H9 (cell line): ENCODE results near the gene FEN1. TPM values are rescaled to one million over a fixed set of nuclear protein-coding genes. Genes with fewer than 3 reads are reported as not detected.

ENCODE experiments used
- DNase-seq: peaks from one replicate; pipeline ENCODE4 v3.0.0-alpha.2; 2017
- H2AFZ ChIP-seq: one replicate; pipeline ENCODE4 v1.6.1; 2013; ENCODE audit warnings: mild to moderate bottlenecking, low read length, control low read depth, moderate library complexity
- H2AK5ac ChIP-seq: 2 replicates; pipeline ENCODE4 v1.6.1; 2013; ENCODE audit warnings: low read length, control low read depth, mixed read lengths; ENCODE audit not compliant: insufficient read length
- H2BK120ac ChIP-seq: one replicate; pipeline ENCODE4 v1.6.1; 2013; ENCODE audit warnings: low read depth, mild to moderate bottlenecking, low read length, control low read depth, inconsistent platforms; ENCODE audit not compliant: poor library complexity, severe bottlenecking
- H2BK12ac ChIP-seq: 2 replicates; pipeline ENCODE4 v1.6.1; 2013; ENCODE audit warnings: low read length, control low read depth, mixed read lengths, low read depth; ENCODE audit not compliant: insufficient read length
- H2BK15ac ChIP-seq: 2 replicates; pipeline ENCODE4 v1.6.1; 2013; ENCODE audit warnings: low read depth, low read length, control low read depth
- H2BK20ac ChIP-seq: one replicate; pipeline ENCODE4 v1.6.1; 2013; ENCODE audit warnings: low read depth, mild to moderate bottlenecking, low read length, control low read depth, inconsistent platforms; ENCODE audit not compliant: poor library complexity, severe bottlenecking
- H2BK5ac ChIP-seq: 2 replicates; pipeline ENCODE4 v1.6.1; 2013; ENCODE audit warnings: low read length, control low read depth, mixed read lengths; ENCODE audit not compliant: insufficient read length
- H3K14ac ChIP-seq: 2 replicates; pipeline ENCODE4 v1.6.1; 2013; ENCODE audit warnings: low read length, control low read depth; ENCODE audit not compliant: insufficient read depth
- H3K18ac ChIP-seq: 2 replicates; pipeline ENCODE4 v1.6.1; 2013; ENCODE audit warnings: low read depth, mild to moderate bottlenecking, mixed read lengths, low read length, control low read depth; ENCODE audit not compliant: insufficient read length
- H3K23ac ChIP-seq: 2 replicates; pipeline ENCODE4 v1.6.1; 2013; ENCODE audit warnings: low read length, control low read depth, mixed read lengths, low read depth; ENCODE audit not compliant: insufficient read length
- H3K23me2 ChIP-seq: 2 replicates; pipeline ENCODE4 v1.6.1; 2013; ENCODE audit warnings: low read depth, mild to moderate bottlenecking, mixed read lengths, low read length, control low read depth; ENCODE audit not compliant: insufficient read length, poor library complexity, severe bottlenecking
- H3K27ac ChIP-seq: 2 replicates; pipeline ENCODE4 v1.5.1; 2013; ENCODE audit warnings: low read length, control low read depth, mixed read lengths, low read depth; ENCODE audit not compliant: insufficient read length
- H3K27me3 ChIP-seq: 2 replicates; pipeline ENCODE4 v1.6.1; 2013; ENCODE audit warnings: low read length, control low read depth, inconsistent platforms; ENCODE audit not compliant: insufficient read depth
- H3K4ac ChIP-seq: 2 replicates; pipeline ENCODE4 v1.6.1; 2013; ENCODE audit warnings: low read depth, mild to moderate bottlenecking, control low read depth, inconsistent platforms, low read length, moderate library complexity
- H3K4me1 ChIP-seq: 2 replicates; pipeline ENCODE4 v1.6.1; 2013; ENCODE audit warnings: low read length, control low read depth, inconsistent platforms; ENCODE audit not compliant: insufficient read depth
- H3K4me2 ChIP-seq: 2 replicates; pipeline ENCODE4 v1.6.1; 2013; ENCODE audit warnings: low read length, control low read depth, mixed read lengths; ENCODE audit not compliant: insufficient read length, insufficient read depth
- H3K56ac ChIP-seq: 2 replicates; pipeline ENCODE4 v1.6.1; 2013; ENCODE audit warnings: low read depth, mild to moderate bottlenecking, mixed read lengths, low read length, control low read depth; ENCODE audit not compliant: insufficient read length
- H3K79me1 ChIP-seq: 2 replicates; pipeline ENCODE4 v1.6.1; 2013; ENCODE audit warnings: low read depth, mild to moderate bottlenecking, moderate library complexity, low read length, control low read depth, inconsistent platforms; ENCODE audit not compliant: insufficient read depth, poor library complexity, severe bottlenecking
- H3K79me2 ChIP-seq: 2 replicates; pipeline ENCODE4 v1.6.1; 2013; ENCODE audit warnings: low read length, control low read depth, inconsistent platforms; ENCODE audit not compliant: insufficient read depth
- H3K9ac ChIP-seq: 2 replicates; pipeline ENCODE4 v1.6.1; 2013; ENCODE audit warnings: low read length, control low read depth, mixed read lengths; ENCODE audit not compliant: insufficient read length; ENCODE audit errors: extremely low read depth
- H3K9me3 ChIP-seq: one replicate; pipeline ENCODE4 v1.6.1; 2013; ENCODE audit warnings: low read depth, low read length, inconsistent platforms; ENCODE audit not compliant: control insufficient read depth
- H3T11ph ChIP-seq: one replicate; pipeline ENCODE4 v1.6.1; 2013; ENCODE audit warnings: mild to moderate bottlenecking, low read length, control low read depth, inconsistent platforms
- H4K20me1 ChIP-seq: one replicate; pipeline ENCODE4 v1.6.1; 2013; ENCODE audit not compliant: control insufficient read depth, insufficient read length, insufficient read depth
- H4K5ac ChIP-seq: 2 replicates; pipeline ENCODE4 v1.6.1; 2013; ENCODE audit warnings: low read depth, mild to moderate bottlenecking, mixed read lengths, low read length, control low read depth; ENCODE audit not compliant: insufficient read length
- H4K8ac ChIP-seq: replicated peaks from 2 replicates; pipeline ENCODE4 v1.6.1; 2013; ENCODE audit warnings: low read length, control low read depth, mixed read lengths, low read depth; ENCODE audit not compliant: insufficient read length
- H4K91ac ChIP-seq: 2 replicates; pipeline ENCODE4 v1.6.1; 2013; ENCODE audit warnings: low read depth, mild to moderate bottlenecking, moderate library complexity, mixed read lengths, low read length, control low read depth; ENCODE audit not compliant: insufficient read length
- H3K27ac Mint-ChIP-seq, 3 experiments: 2 replicates in 2 of 3; 3 replicates in 1 of 3; pipeline ENCODE4 v1.8.0; 2020 to 2021; ENCODE audit warnings: mixed read lengths in 3 of 3, mild to moderate bottlenecking in 1 of 3, moderate library complexity in 1 of 3
- H3K27me3 Mint-ChIP-seq: 2 replicates; pipeline ENCODE4 v1.8.0; 2021; ENCODE audit warnings: low read depth, mild to moderate bottlenecking, moderate library complexity, mixed read lengths
- H3K36me3 Mint-ChIP-seq, 3 experiments: 2 replicates in 2 of 3; 3 replicates in 1 of 3; pipeline ENCODE4 v1.8.0; 2020 to 2021; ENCODE audit warnings: low read depth in 3 of 3, mixed read lengths in 3 of 3; ENCODE audit not compliant: insufficient read depth in 1 of 3
- H3K4me1 Mint-ChIP-seq, 2 experiments: 2 replicates each; pipeline ENCODE4 v1.8.0; 2020; ENCODE audit warnings: mixed read lengths in 2 of 2
- H3K4me3 Mint-ChIP-seq, 2 experiments: 2 replicates in 1 of 2; 3 replicates in 1 of 2; pipeline ENCODE4 v1.8.0; 2020 to 2021; ENCODE audit warnings: mild to moderate bottlenecking in 2 of 2, mixed read lengths in 2 of 2, moderate library complexity in 1 of 2
- H3K9me3 Mint-ChIP-seq, 2 experiments: 2 replicates in 1 of 2; 3 replicates in 1 of 2; pipeline ENCODE4 v1.8.0; 2020; ENCODE audit warnings: mild to moderate bottlenecking in 2 of 2, mixed read lengths in 2 of 2, moderate library complexity in 1 of 2
- WGBS: extraction: QIAGEN DNeasy Blood & Tissue Kit; methylation state at CpG from one replicate; pipeline ENCODE4 v1.1.7; 2013; ENCODE audit warnings: missing lambda C conversion rate, low lambda C conversion rate, mixed read lengths; ENCODE audit not compliant: insufficient read length; ENCODE audit errors: extremely low coverage; 5-methylcytosine and 5-hydroxymethylcytosine counted together
- total RNA-seq: library from RNA; stranded (reverse); gene quantifications from 2 replicates; pipeline ENCODE4 v1.2.1, GENCODE V29; 2021
- TF ChIP-seq, protein P1 (sequence below): fragments of 200-600 bp; sonication (generic); conservative IDR thresholded peaks from 3 replicates; pipeline ENCODE4 v1.8.0; 2021; ENCODE audit warnings: antibody characterized with exemption, mild to moderate bottlenecking

Gene FEN1
- total RNA-seq, 1 experiment from 2014 or later: 114 TPM

DNA sequence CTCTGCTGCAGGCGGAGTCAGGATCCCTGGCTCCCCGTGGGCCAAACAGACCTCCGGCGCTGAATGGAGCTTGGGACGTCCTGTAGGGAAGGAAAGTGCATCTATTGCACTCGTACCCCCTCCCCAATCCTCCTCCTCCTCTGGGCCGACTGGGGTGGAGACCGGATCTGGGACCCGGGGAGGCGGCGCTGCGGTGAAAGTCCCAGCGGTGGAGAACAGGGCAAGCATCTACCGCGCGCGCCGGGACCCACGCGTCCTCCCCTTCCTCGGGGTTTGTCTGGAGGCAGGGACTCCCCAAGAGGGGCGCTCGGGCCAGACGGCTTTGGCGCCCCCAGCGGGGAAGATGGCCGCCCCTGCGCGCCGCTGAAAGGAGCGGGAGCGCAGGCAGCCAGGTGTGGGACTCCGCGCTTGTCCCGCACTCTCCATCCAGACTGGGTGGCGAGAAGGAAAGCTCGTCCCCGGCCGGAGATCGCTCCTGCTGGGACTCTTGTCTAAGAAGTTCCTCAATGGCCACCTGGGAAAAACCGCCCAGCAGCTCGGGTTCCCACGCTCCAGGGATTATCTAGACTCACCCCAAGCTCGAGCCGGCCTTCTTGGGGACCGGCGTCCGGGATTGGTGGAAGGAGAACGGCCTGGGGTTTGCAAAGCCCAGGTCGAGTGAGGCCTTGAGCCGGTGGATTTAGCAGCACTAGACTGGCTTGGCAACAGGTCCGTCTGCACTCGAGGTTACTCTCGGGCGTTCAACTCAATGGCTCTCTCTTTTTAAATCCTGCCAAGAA, 36.1 kb downstream of the FEN1 start:
- Histone ChIP-seq H4K5ac (no peak overlapping the region), H2BK15ac (no peak overlapping the region), H4K91ac (no peak overlapping the region), H3K4me2 (peak overlapping the region; percentile 96), H3K14ac (peak overlapping the region; percentile 66), H3K27ac (no peak overlapping the region), H3K56ac (no peak overlapping the region), H2BK20ac (no peak overlapping the region), H3K4me1 (peaks cover 7% of the 10 kb centered on the region; the same call in 1 of the 2 replicates), H3K23ac (no peak overlapping the region), H2AFZ (no peak overlapping the region), H3K9ac (peak overlapping the region; percentile 54), H3K79me1 (peaks cover 2% of the 10 kb centered on the region), H3K4ac (no peak overlapping the region), H3K9me3 (no peaks in the 10 kb centered on the region), H3K23me2 (peaks cover 16% of the 10 kb centered on the region), H2AK5ac (no peak overlapping the region), H4K20me1 (no peaks in the 10 kb centered on the region), H4K8ac (no peak overlapping the region), H2BK5ac (no peak overlapping the region), H2BK120ac (no peak overlapping the region), H3K18ac (peak overlapping the region; percentile 40), H3K79me2 (peaks cover 38% of the 10 kb centered on the region; the same call in 1 of the 2 replicates), H3T11ph (no peak overlapping the region), H2BK12ac (no peak overlapping the region), H3K27me3 (no peaks in the 10 kb centered on the region)
- peaks cover 56% of the 10 kb centered on the region in 2 experiments for H3K4me1 Mint-ChIP-seq
- DNase-seq: peak; percentile 44
- peak overlapping the region; percentile 91 to 93 for H3K4me3 Mint-ChIP-seq
- no peaks in the 10 kb centered on the region for H3K27me3 Mint-ChIP-seq
- H3K9me3 Mint-ChIP-seq: no peaks in the 10 kb centered on the region
- no CpG with 5 or more reads among the region's 55 CpGs for WGBS
- H3K27ac Mint-ChIP-seq: peak overlapping the region; percentile 95 to 99 (median 97)
- peaks cover 19 to 32% (median 31%) of the 10 kb centered on the region in 3 experiments; a peak in 6 of 7 replicates for H3K36me3 Mint-ChIP-seq
- TF ChIP-seq, protein P1, sequence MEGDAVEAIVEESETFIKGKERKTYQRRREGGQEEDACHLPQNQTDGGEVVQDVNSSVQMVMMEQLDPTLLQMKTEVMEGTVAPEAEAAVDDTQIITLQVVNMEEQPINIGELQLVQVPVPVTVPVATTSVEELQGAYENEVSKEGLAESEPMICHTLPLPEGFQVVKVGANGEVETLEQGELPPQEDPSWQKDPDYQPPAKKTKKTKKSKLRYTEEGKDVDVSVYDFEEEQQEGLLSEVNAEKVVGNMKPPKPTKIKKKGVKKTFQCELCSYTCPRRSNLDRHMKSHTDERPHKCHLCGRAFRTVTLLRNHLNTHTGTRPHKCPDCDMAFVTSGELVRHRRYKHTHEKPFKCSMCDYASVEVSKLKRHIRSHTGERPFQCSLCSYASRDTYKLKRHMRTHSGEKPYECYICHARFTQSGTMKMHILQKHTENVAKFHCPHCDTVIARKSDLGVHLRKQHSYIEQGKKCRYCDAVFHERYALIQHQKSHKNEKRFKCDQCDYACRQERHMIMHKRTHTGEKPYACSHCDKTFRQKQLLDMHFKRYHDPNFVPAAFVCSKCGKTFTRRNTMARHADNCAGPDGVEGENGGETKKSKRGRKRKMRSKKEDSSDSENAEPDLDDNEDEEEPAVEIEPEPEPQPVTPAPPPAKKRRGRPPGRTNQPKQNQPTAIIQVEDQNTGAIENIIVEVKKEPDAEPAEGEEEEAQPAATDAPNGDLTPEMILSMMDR: peak; percentile 68
